ENCODE data around the gene MICU2.

- TF ChIP-seq YY1 (IDR thresholded peaks at IDR 0.05; ENCODE audit: insufficient read depth, insufficient read length) (no peak), ZNF274 (IDR thresholded peaks at IDR 0.05; ENCODE audit: low read depth, low read length) (no peak)
Measured at GRCh38 chr13:21450936-21451335, 153.0 kb downstream of the MICU2 start.

All from NT2/D1 (cell line).